GM12878 (cell line): ENCODE data around the gene DHRS4.
"Not testable (repeated sequence)": the region's sequence is repeated elsewhere in the genome, so short reads cannot be mapped to it uniquely, and the experiment has no call there.

Experiments used
- JUNB ChIP-seq: IDR thresholded peaks from 2 replicates; pipeline ENCODE4 v1.6.1; 2016; ENCODE audit warnings: antibody characterized with exemption, mild to moderate bottlenecking
- MXI1 ChIP-seq: fragments of 150-350 bp; IDR thresholded peaks from 2 replicates; pipeline ENCODE4 v1.6.1; 2011; ENCODE audit warnings: low read depth, mild to moderate bottlenecking, inconsistent platforms, low read length, improper control_type of control experiment
- POLR2A ChIP-seq: IDR thresholded peaks from 2 replicates; pipeline ENCODE4 v1.6.1; 2011; ENCODE audit warnings: low read depth, mild to moderate bottlenecking, low read length
- POLR2AphosphoS5 ChIP-seq: IDR thresholded peaks from 2 replicates; pipeline ENCODE4 v1.6.1; 2011; ENCODE audit warnings: mild to moderate bottlenecking, low read length, inconsistent platforms
- RAD21 ChIP-seq: IDR thresholded peaks from 2 replicates; pipeline ENCODE4 v1.6.1; 2011; ENCODE audit warnings: mild to moderate bottlenecking, low read depth, low read length, moderate library complexity; ENCODE audit not compliant: insufficient read depth
- TF ChIP-seq, protein P1 (sequence below): IDR thresholded peaks from 2 replicates; pipeline ENCODE4 v1.6.1; 2012; ENCODE audit warnings: mild to moderate bottlenecking, low read depth, low read length
- TF ChIP-seq, protein P2 (sequence below): fragments of 450-650 bp; IDR thresholded peaks from 2 replicates; pipeline ENCODE4 v1.6.1; 2017; ENCODE audit warnings: borderline replicate concordance
- TF ChIP-seq, protein P3 (sequence below), 3 experiments: IDR thresholded peaks in 2 of 3; conservative IDR thresholded peaks in 1 of 3; 2 replicates each; pipeline ENCODE4 v1.5.1; 2011; ENCODE audit warnings: low read depth in 3 of 3, low read length in 3 of 3, mild to moderate bottlenecking in 3 of 3, control low read depth in 2 of 3, moderate library complexity in 2 of 3, inconsistent platforms in 1 of 3, mixed read lengths in 1 of 3; ENCODE audit not compliant: control insufficient read depth in 2 of 3, insufficient read depth in 1 of 3; ENCODE audit errors: extremely low read depth in 1 of 3
- TF ChIP-seq, protein P4 (sequence below): IDR thresholded peaks from 2 replicates; pipeline ENCODE4 v1.6.1; 2011; ENCODE audit warnings: low read depth, mild to moderate bottlenecking, low read length, moderate library complexity, borderline replicate concordance; ENCODE audit errors: extremely low read depth

DNA sequence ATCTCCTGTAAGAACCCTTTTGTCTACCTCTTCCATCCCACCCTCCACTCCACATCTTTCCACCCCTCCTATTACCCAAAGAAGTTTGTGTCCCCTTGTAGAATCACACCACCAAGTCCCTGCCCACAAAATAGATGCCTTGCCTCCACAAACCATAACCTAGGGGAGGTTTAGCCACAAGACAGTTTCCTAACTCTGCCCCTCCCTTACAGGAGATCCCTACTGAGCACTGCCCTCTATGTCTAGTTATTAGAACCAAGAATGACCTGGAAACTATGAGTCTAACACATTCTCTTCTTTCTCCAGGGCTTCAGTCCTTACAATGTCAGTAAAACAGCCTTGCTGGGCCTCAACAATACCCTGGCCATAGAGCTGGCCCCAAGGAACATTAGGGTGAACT is 47.5 kb downstream of the DHRS4 start:
- not testable (repeated sequence) for TF ChIP-seq RAD21, JUNB, POLR2A, MXI1, POLR2AphosphoS5
- TF ChIP-seq, protein P1, sequence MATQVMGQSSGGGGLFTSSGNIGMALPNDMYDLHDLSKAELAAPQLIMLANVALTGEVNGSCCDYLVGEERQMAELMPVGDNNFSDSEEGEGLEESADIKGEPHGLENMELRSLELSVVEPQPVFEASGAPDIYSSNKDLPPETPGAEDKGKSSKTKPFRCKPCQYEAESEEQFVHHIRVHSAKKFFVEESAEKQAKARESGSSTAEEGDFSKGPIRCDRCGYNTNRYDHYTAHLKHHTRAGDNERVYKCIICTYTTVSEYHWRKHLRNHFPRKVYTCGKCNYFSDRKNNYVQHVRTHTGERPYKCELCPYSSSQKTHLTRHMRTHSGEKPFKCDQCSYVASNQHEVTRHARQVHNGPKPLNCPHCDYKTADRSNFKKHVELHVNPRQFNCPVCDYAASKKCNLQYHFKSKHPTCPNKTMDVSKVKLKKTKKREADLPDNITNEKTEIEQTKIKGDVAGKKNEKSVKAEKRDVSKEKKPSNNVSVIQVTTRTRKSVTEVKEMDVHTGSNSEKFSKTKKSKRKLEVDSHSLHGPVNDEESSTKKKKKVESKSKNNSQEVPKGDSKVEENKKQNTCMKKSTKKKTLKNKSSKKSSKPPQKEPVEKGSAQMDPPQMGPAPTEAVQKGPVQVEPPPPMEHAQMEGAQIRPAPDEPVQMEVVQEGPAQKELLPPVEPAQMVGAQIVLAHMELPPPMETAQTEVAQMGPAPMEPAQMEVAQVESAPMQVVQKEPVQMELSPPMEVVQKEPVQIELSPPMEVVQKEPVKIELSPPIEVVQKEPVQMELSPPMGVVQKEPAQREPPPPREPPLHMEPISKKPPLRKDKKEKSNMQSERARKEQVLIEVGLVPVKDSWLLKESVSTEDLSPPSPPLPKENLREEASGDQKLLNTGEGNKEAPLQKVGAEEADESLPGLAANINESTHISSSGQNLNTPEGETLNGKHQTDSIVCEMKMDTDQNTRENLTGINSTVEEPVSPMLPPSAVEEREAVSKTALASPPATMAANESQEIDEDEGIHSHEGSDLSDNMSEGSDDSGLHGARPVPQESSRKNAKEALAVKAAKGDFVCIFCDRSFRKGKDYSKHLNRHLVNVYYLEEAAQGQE, result not testable (repeated sequence)
- TF ChIP-seq, protein P2, sequence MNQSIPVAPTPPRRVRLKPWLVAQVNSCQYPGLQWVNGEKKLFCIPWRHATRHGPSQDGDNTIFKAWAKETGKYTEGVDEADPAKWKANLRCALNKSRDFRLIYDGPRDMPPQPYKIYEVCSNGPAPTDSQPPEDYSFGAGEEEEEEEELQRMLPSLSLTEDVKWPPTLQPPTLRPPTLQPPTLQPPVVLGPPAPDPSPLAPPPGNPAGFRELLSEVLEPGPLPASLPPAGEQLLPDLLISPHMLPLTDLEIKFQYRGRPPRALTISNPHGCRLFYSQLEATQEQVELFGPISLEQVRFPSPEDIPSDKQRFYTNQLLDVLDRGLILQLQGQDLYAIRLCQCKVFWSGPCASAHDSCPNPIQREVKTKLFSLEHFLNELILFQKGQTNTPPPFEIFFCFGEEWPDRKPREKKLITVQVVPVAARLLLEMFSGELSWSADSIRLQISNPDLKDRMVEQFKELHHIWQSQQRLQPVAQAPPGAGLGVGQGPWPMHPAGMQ, result not testable (repeated sequence)
- TF ChIP-seq, protein P3, sequence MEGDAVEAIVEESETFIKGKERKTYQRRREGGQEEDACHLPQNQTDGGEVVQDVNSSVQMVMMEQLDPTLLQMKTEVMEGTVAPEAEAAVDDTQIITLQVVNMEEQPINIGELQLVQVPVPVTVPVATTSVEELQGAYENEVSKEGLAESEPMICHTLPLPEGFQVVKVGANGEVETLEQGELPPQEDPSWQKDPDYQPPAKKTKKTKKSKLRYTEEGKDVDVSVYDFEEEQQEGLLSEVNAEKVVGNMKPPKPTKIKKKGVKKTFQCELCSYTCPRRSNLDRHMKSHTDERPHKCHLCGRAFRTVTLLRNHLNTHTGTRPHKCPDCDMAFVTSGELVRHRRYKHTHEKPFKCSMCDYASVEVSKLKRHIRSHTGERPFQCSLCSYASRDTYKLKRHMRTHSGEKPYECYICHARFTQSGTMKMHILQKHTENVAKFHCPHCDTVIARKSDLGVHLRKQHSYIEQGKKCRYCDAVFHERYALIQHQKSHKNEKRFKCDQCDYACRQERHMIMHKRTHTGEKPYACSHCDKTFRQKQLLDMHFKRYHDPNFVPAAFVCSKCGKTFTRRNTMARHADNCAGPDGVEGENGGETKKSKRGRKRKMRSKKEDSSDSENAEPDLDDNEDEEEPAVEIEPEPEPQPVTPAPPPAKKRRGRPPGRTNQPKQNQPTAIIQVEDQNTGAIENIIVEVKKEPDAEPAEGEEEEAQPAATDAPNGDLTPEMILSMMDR (IDR thresholded peaks at IDR 0.05 in 2 of 3, conservative IDR thresholded peaks at IDR 0.05 in 1 of 3; ENCODE audit: control insufficient read depth in 2 of 3, extremely low read depth in 1 of 3, insufficient read depth in 1 of 3, low read depth in 3 of 3, low read length in 3 of 3), result not testable (repeated sequence)
- TF ChIP-seq, protein P4, sequence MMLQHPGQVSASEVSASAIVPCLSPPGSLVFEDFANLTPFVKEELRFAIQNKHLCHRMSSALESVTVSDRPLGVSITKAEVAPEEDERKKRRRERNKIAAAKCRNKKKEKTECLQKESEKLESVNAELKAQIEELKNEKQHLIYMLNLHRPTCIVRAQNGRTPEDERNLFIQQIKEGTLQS, result not testable (repeated sequence)
